ENCODE data around the gene TMEM237.
A peak's percentile ranks its signal among the peaks of the same experiment; 100 is the strongest.

Gene TMEM237, protein sequence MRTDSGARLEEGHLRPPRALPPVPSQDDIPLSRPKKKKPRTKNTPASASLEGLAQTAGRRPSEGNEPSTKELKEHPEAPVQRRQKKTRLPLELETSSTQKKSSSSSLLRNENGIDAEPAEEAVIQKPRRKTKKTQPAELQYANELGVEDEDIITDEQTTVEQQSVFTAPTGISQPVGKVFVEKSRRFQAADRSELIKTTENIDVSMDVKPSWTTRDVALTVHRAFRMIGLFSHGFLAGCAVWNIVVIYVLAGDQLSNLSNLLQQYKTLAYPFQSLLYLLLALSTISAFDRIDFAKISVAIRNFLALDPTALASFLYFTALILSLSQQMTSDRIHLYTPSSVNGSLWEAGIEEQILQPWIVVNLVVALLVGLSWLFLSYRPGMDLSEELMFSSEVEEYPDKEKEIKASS

DNA sequence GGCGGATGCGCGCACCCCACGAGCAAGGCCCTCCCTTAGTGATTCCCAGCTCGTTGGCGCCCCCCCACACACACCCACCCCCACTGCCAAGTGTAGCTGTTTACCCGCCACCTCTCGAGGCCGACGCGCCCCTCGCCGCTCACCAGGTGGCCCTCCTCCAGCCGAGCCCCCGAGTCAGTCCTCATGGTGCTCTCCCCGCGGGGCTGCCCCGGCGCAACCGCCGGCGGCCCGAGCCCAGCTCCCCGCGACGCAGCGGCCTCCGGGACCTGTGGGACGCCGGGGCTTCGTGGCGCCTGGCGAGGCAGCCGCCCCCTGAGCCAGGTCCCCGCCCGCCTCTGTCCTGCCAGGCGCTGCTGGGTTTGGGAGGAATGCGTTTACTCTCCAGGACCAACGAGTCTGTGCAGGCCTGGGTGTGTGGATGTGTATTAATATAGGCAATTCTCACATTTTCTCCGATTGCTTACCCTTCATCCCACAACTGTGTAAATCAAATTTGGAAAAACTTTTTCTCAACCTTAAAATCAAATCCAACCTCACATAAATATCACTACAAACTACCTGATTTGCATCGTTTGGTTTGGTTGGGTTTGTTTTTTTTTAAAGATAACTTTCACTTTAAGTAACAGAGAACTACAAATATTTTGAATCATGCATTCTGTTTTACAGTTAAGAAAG, at the start of gene TMEM237:
TMEM237 (minus strand) TSS at position 288 of the 675 bp plus-strand sequence; CDS start at position 185, 103 bp downstream.
- no peak for TF ChIP-seq CTCF (IDR thresholded peaks at IDR 0.05)
- DNase-seq, result peak; percentile 65
- Mint-ChIP-seq H3K27ac (peak within 1 kb of the TSS; percentile 99), H3K4me3 (peak within 1 kb of the TSS; percentile 99), H3K9me3 (no peaks in the 10 kb centered on the region), H3K36me3 (ENCODE audit: low read depth) (peaks cover 7% of the 10 kb centered on the region), H3K27me3 (ENCODE audit: low read depth, poor library complexity) (no peaks in the 10 kb centered on the region), H3K4me1 (peaks cover 33% of the 10 kb centered on the region)

GRCh38 chr2:201685156-201685555, 41.9 kb upstream of the TMEM237 start:
- no peaks in the 10 kb centered on the region for H3K36me3 Mint-ChIP-seq (ENCODE audit: low read depth)
- DNase-seq, result no peak
- peaks cover 6% of the 10 kb centered on the region for H3K27me3 Mint-ChIP-seq (ENCODE audit: low read depth, poor library complexity)
- TF ChIP-seq CTCF (IDR thresholded peaks at IDR 0.05), result no peak
- H3K27ac Mint-ChIP-seq, result no peak overlapping the region
- no peaks in the 10 kb centered on the region for H3K9me3 Mint-ChIP-seq
- H3K4me3 Mint-ChIP-seq, result no peak overlapping the region
- no peaks in the 10 kb centered on the region for H3K4me1 Mint-ChIP-seq

DNA sequence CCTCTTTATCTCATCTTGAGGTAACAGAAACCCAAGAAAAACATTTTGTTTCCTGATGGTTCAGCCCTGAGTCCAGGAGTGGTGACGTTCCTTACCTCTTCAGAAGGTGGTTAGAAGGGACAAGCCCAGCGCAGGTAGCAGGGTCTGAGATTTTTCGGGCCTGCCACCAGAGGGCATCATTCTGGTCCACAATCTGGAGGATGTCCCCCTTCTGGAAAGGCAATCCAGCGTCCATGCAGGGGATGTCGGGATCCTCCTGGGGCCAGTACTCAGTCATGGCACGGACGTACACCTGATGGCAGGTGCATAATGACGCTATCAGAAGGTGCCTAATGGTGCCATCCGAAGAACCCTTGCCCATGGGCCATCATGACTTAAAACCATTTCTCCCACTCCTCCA, 37.4 kb upstream of the TMEM237 start:
- Mint-ChIP-seq H3K4me3 (no peak overlapping the region), H3K4me1 (no peaks in the 10 kb centered on the region)
- peak; percentile 51 for DNase-seq

GRCh38 chr2:201678401-201678800, 35.1 kb upstream of the TMEM237 start:
- peaks cover 2% of the 10 kb centered on the region for H3K27me3 Mint-ChIP-seq (ENCODE audit: low read depth, poor library complexity)
- no peak for TF ChIP-seq CTCF (IDR thresholded peaks at IDR 0.05)
- no peaks in the 10 kb centered on the region for H3K9me3 Mint-ChIP-seq
- no peaks in the 10 kb centered on the region for H3K4me1 Mint-ChIP-seq
- H3K4me3 Mint-ChIP-seq, result no peak overlapping the region
- H3K27ac Mint-ChIP-seq, result no peak overlapping the region
- no peak for DNase-seq
- H3K36me3 Mint-ChIP-seq (ENCODE audit: low read depth), result no peaks in the 10 kb centered on the region

More for the DNA sequence above, 37.4 kb upstream of the TMEM237 start:
- Mint-ChIP-seq H3K27ac (no peak overlapping the region), H3K9me3 (no peaks in the 10 kb centered on the region), H3K36me3 (ENCODE audit: low read depth) (no peaks in the 10 kb centered on the region), H3K27me3 (ENCODE audit: low read depth, poor library complexity) (peaks cover 2% of the 10 kb centered on the region)
- peak; percentile 42 for TF ChIP-seq CTCF (IDR thresholded peaks at IDR 0.05)

- no peak for TF ChIP-seq CTCF (IDR thresholded peaks at IDR 0.05)
- no peak overlapping the region for H3K27ac Mint-ChIP-seq
Observed at GRCh38 chr2:201675454-201675853, 32.2 kb upstream of the TMEM237 start.

More at GRCh38 chr2:201675454-201675853, 32.2 kb upstream of the TMEM237 start:
- DNase-seq, result no peak
- no peaks in the 10 kb centered on the region for H3K36me3 Mint-ChIP-seq (ENCODE audit: low read depth)
- H3K4me3 Mint-ChIP-seq, result no peak overlapping the region
- peaks cover 7% of the 10 kb centered on the region for H3K27me3 Mint-ChIP-seq (ENCODE audit: low read depth, poor library complexity)
- H3K4me1 Mint-ChIP-seq, result no peaks in the 10 kb centered on the region
- peaks cover 4% of the 10 kb centered on the region for H3K9me3 Mint-ChIP-seq

All from nephron progenitor cell (in vitro differentiated cells).